IPS-18a (cell line): Measurements from ENCODE around the gene GINS2.

Source experiments
- H3K27ac ChIP-seq: one replicate; pipeline ENCODE4 v1.5.1; 2013; ENCODE audit warnings: low read length
- H3K27me3 ChIP-seq: one replicate; pipeline ENCODE4 v1.6.1; 2013; ENCODE audit warnings: mild to moderate bottlenecking, low read length; ENCODE audit not compliant: control insufficient read depth, insufficient read depth
- H3K36me3 ChIP-seq: one replicate; pipeline ENCODE4 v1.6.1; 2013; ENCODE audit warnings: low read depth, low read length; ENCODE audit not compliant: control insufficient read depth
- H3K4me1 ChIP-seq: one replicate; pipeline ENCODE4 v1.6.1; 2013; ENCODE audit warnings: low read depth, low read length; ENCODE audit not compliant: control insufficient read depth
- H3K4me3 ChIP-seq: one replicate; pipeline ENCODE4 v1.5.1; 2013; ENCODE audit warnings: low read length
- H3K9ac ChIP-seq: one replicate; pipeline ENCODE4 v1.6.1; 2013; ENCODE audit warnings: mild to moderate bottlenecking, low read length, moderate library complexity
- H3K9me3 ChIP-seq: one replicate; pipeline ENCODE4 v1.6.1; 2013; ENCODE audit warnings: low read depth, low read length; ENCODE audit not compliant: control insufficient read depth

Gene GINS2

DNA sequence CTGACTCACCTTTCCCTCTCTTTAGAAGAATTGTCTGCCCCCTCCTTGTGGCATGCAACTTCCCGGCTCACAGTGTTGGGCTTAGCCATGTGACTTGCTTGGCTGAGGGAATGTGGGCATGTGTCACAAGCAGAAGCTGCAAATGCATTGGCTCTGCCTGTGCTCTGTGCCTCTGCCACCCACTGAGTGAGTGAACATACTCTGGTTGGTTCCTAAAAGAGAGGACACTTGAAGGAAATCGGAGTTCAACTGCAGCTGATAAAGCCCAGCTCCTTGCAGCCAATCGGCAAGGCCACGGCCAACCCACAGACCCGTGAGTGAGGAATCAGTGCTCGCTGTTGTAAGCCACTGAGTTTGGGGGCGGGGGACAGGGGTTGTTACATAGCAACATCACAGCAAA lies 10.9 kb upstream of the GINS2 start:
- H3K27me3 ChIP-seq: no peaks in the 10 kb centered on the region
- H3K9ac ChIP-seq: no peak overlapping the region
- H3K4me1 ChIP-seq: no peaks in the 10 kb centered on the region
- H3K27ac ChIP-seq: no peak overlapping the region
- no peak overlapping the region for H3K4me3 ChIP-seq
- no peaks in the 10 kb centered on the region for H3K9me3 ChIP-seq
- H3K36me3 ChIP-seq: no peaks in the 10 kb centered on the region

DNA sequence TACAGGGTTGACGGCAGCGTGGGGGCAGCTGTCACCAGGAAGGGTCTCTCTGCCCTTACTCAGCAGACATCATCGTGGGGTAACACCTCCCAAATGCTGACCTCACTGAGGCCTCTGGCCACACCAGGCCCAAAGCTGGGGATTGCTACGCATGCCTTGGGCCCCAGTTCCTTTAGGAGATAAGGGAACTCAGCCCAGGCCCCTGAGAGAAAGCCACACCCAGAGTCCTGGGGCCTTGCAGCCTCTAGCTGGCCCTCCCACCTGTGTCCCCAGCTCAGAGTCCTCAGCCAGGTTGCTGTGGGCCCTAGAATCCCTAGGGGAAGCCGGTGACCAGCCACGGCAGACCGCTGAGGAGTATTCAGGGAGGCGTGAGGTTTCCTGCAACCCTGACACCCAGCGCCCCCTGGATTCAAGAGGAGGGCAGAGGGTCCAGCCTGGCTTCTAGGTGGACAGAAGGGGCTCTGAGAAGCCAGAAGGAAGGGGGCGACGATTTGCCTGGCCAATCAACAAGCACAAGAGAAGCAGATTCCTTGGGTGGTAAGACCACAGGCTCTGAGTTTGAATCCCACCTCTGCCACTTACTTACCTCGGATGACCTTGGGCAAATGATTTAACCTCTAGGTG lies 10.3 kb upstream of the GINS2 start:
- H3K4me1 ChIP-seq: no peaks in the 10 kb centered on the region
- no peak overlapping the region for H3K27ac ChIP-seq
- no peaks in the 10 kb centered on the region for H3K36me3 ChIP-seq
- no peak overlapping the region for H3K9ac ChIP-seq
- no peaks in the 10 kb centered on the region for H3K27me3 ChIP-seq
- no peak overlapping the region for H3K4me3 ChIP-seq
- no peaks in the 10 kb centered on the region for H3K9me3 ChIP-seq

- no peaks in the 10 kb centered on the region for H3K36me3 ChIP-seq
- no peak overlapping the region for H3K9ac ChIP-seq
- H3K4me1 ChIP-seq: no peaks in the 10 kb centered on the region
- H3K27ac ChIP-seq: no peak overlapping the region
- no peak overlapping the region for H3K4me3 ChIP-seq
- H3K9me3 ChIP-seq: no peaks in the 10 kb centered on the region
- H3K27me3 ChIP-seq: no peaks in the 10 kb centered on the region
Observed at GRCh38 chr16:85698459-85698891, 9.7 kb upstream of the GINS2 start.

DNA sequence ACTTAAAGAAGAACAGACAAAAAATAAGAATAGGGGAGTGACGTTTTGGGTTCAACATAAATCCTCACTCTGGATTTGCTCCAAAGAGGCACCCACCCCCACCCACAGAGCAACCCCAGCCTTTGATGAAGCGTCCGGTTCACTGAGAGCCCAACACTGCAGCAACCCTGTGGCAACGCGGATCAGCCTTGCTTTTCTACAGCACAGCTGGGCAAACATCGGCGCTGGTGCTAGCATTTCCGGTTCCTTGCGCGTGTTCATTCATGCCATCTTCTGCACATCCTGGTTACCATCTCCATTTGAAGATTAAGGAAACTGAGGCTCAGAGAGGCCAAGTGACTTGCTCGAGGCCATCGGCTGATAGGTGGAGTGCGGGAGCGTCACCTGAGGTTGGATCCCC lies 8.7 kb upstream of the GINS2 start:
- no peaks in the 10 kb centered on the region for H3K9me3 ChIP-seq
- H3K27me3 ChIP-seq: no peaks in the 10 kb centered on the region
- H3K36me3 ChIP-seq: no peaks in the 10 kb centered on the region
- H3K27ac ChIP-seq: no peak overlapping the region
- H3K4me3 ChIP-seq: no peak overlapping the region
- no peaks in the 10 kb centered on the region for H3K4me1 ChIP-seq
- H3K9ac ChIP-seq: no peak overlapping the region

DNA sequence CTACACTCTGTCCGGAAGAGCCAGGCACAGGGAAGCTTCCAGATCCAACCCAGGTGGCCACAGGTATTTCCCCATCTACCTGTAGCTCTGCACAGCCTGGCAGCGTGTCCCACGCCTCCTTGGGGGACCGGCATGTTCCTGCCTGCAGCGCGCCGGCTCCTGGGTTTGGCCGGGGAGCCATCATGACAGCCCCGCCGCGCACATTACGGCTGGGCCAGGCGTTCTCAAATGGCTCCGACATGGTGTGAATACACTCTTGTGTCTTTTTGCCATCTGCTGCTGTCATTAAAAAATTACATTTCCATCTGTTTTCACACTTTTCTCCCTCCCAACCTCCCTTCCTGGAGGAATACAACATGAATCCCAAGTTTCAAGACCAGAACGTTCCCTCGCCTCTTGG lies 8.0 kb upstream of the GINS2 start:
- Histone ChIP-seq H3K9ac (no peak overlapping the region), H3K4me1 (no peaks in the 10 kb centered on the region), H3K4me3 (no peak overlapping the region), H3K36me3 (no peaks in the 10 kb centered on the region), H3K27ac (no peak overlapping the region), H3K27me3 (no peaks in the 10 kb centered on the region), H3K9me3 (no peaks in the 10 kb centered on the region)

GRCh38 chr16:85695196-85696128 lies 6.7 kb upstream of the GINS2 start:
- H3K4me3 ChIP-seq: no peak overlapping the region
- H3K27me3 ChIP-seq: no peaks in the 10 kb centered on the region
- H3K4me1 ChIP-seq: no peaks in the 10 kb centered on the region
- no peaks in the 10 kb centered on the region for H3K36me3 ChIP-seq
- H3K9ac ChIP-seq: no peak overlapping the region
- no peak overlapping the region for H3K27ac ChIP-seq
- no peaks in the 10 kb centered on the region for H3K9me3 ChIP-seq

DNA sequence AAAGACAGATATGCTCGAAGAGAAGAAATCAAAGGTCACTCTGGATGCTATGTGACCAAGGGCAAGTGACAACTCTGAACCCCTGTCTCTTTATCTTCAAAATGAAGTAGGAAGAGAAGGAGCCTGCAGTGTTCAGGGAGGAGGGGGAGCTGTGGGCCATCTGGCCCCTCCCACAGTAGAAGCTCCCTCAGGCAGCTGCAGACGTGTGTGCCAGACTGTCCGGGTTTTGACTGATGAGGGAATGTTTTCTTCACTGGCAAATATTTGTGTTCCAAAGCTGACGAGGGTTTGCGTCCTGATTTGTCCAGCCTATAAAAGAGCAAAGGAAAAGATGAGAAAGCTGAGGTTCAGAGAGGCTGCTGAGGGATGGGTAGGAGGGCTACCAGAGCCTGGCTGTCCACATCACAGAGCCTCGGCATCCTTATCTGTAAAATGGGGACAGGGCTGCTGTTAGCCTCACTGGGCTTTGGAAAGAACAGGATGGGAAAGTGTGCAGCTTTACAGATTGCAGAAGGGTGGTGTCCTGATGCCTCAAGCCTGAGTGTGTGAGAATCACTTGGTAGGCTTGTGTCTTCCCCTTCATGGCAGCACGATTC lies 1.8 kb upstream of the GINS2 start:
- Histone ChIP-seq H3K4me1 (no peaks in the 10 kb centered on the region), H3K27me3 (no peaks in the 10 kb centered on the region), H3K36me3 (peaks cover 2% of the 10 kb centered on the region), H3K9me3 (no peaks in the 10 kb centered on the region), H3K4me3 (no peak overlapping the region), H3K27ac (no peak overlapping the region), H3K9ac (no peak overlapping the region)

DNA sequence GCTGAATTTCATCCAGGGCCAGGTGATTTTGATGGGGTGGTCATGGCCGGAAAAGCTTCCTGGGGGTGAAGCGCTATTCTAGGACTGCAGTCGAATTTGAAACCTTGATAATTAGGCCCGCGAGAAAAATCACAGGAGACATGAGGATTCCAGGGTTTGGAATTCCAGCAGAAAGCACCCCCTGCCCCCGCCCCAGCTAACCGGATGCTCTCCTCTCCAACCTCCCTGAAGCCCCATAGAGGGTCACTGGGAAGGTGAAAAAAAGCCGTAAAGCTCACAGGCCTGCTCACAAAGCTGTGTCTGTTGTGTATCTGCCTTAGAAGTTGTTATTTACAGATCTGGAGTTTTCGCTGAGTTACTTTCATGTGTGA lies 1.2 kb upstream of the GINS2 start:
- H3K27ac ChIP-seq: no peak overlapping the region
- no peak overlapping the region for H3K9ac ChIP-seq
- no peaks in the 10 kb centered on the region for H3K27me3 ChIP-seq
- H3K9me3 ChIP-seq: no peaks in the 10 kb centered on the region
- H3K36me3 ChIP-seq: peaks cover 2% of the 10 kb centered on the region
- no peaks in the 10 kb centered on the region for H3K4me1 ChIP-seq
- H3K4me3 ChIP-seq: no peak overlapping the region

GRCh38 chr16:85689285-85689949 lies 663 bp upstream of the GINS2 start:
- Histone ChIP-seq H3K27me3 (no peaks in the 10 kb centered on the region), H3K27ac (no peak overlapping the region), H3K36me3 (peaks cover 4% of the 10 kb centered on the region), H3K9me3 (no peaks in the 10 kb centered on the region), H3K9ac (no peak overlapping the region), H3K4me3 (peak overlapping the region; percentile 13), H3K4me1 (no peaks in the 10 kb centered on the region)

DNA sequence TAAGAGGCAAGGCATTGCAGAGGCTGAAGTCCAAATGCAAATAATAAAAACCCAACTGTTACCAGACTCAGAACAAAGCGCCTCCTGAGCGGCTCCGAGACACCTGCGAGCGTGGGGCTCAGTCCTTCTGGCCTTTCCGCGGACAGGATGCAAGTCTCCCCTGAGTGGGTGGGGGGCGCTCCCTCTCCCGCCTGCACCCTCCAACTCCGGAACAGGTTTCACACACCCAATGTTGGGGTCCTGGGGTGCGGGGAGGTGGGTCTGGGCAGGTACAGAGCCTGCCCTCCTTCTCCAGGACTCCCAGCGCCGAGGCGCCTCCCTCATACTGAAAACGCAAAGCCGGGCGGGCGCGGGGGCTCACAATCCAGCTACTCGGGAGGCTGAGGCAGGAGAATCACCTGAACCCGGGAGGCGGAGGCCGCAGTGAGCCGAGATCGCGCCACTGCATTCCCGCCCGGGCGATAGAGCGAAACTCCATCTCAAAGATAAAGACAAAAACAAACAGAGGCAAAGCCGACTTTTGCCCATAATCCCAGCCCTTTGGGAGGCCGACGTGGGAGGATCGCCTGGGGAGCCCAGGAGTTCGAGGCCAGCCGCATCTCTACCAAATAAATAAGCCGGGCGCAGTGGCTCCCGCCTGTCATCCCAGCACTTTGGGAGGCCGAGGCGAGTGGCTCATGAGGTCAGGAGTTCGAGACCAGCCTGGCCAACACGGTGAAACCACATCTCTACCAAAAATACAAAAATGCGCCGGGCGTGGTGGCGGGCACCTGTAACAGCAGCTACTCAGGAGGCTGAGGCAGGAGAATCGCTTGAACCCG lies 893 bp downstream of the GINS2 start:
- Histone ChIP-seq H3K36me3 (peaks cover 15% of the 10 kb centered on the region), H3K27me3 (no peaks in the 10 kb centered on the region), H3K9me3 (no peaks in the 10 kb centered on the region), H3K4me1 (no peaks in the 10 kb centered on the region), H3K27ac (no peak overlapping the region), H3K4me3 (peak overlapping the region; percentile 79), H3K9ac (peak overlapping the region; percentile 84)
